Naive thymus-derived CD4-positive, alpha-beta T cell (primary cell): ENCODE measurements around the gene DDN. TPM values are rescaled to one million over a fixed set of nuclear protein-coding genes. Genes with fewer than 3 reads are reported as not detected.

Experiments
- ATAC-seq: fragments of 150-1000 bp; cut with Tn5 transposase; 2 replicates; pipeline ENCODE4 v1.10.0; 2021; ENCODE audit warnings: mild to moderate bottlenecking, moderate library complexity
- CTCF ChIA-PET: fragments of 350-600 bp; sonication (Branson Sonifier 250); formaldehyde crosslinking; loops from one replicate; lab custom pipeline; 2021; ENCODE audit warnings: antibody characterized with exemption; lab: Charles Lee
- POLR2A ChIA-PET: fragments of 350-600 bp; sonication (Branson Sonifier 250); formaldehyde crosslinking; loops from one replicate; lab custom pipeline; 2021; ENCODE audit warnings: antibody characterized with exemption, inconsistent platforms; lab: Charles Lee
- DNase-seq, 9 donors: peaks; one replicate each; pipeline versions ENCODE4 v3.0.0 to v3.0.0-alpha.2; 2020 to 2022; ENCODE audit warnings: mixed read lengths in 1 of 9
- H3K27ac ChIP-seq: one replicate; pipeline ENCODE4 v1.7.0; 2013; ENCODE audit warnings: mild to moderate bottlenecking, low read depth, low read length, moderate library complexity
- H3K27me3 ChIP-seq, 2 donors: one replicate each; pipeline ENCODE4 v1.7.0; 2013; ENCODE audit warnings: low read length in 2 of 2, mild to moderate bottlenecking in 2 of 2, moderate library complexity in 2 of 2; ENCODE audit not compliant: control insufficient read depth in 2 of 2, insufficient read depth in 2 of 2
- H3K36me3 ChIP-seq, 3 experiments: 1 replicate in 2 of 3; 2 replicates in 1 of 3; pipeline ENCODE4 v1.7.0; 2013; ENCODE audit warnings: low read length in 3 of 3, mild to moderate bottlenecking in 3 of 3, moderate library complexity in 1 of 3; ENCODE audit not compliant: insufficient read depth in 3 of 3, control insufficient read depth in 2 of 3
- H3K4me1 ChIP-seq, 2 donors: one replicate each; pipeline ENCODE4 v1.7.0; 2013; ENCODE audit warnings: low read length in 2 of 2, mild to moderate bottlenecking in 2 of 2, moderate library complexity in 1 of 2; ENCODE audit not compliant: control insufficient read depth in 2 of 2, insufficient read depth in 2 of 2
- H3K4me3 ChIP-seq: 2 replicates; pipeline ENCODE4 v1.7.0; 2013; ENCODE audit warnings: mild to moderate bottlenecking, low read length
- H3K9me3 ChIP-seq, 3 experiments: 1 replicate in 2 of 3; 2 replicates in 1 of 3; pipeline ENCODE4 v1.7.0; 2013; ENCODE audit warnings: low read length in 3 of 3; ENCODE audit not compliant: control insufficient read depth in 2 of 3
- H3K27ac Mint-ChIP-seq, 9 donors: one replicate each; pipeline ENCODE4 v1.8.0; 2020 to 2022; ENCODE audit warnings: mixed read lengths in 9 of 9, mild to moderate bottlenecking in 8 of 9, moderate library complexity in 5 of 9, inconsistent platforms in 2 of 9
- H3K27me3 Mint-ChIP-seq, 5 donors: one replicate each; pipeline ENCODE4 v1.8.0; 2021 to 2022; ENCODE audit warnings: mixed read lengths in 5 of 5, mild to moderate bottlenecking in 1 of 5
- H3K36me3 Mint-ChIP-seq, 5 donors: one replicate each; pipeline ENCODE4 v1.8.0; 2020 to 2022; ENCODE audit warnings: mixed read lengths in 5 of 5, mild to moderate bottlenecking in 3 of 5, inconsistent platforms in 1 of 5
- H3K4me1 Mint-ChIP-seq, 7 donors: one replicate each; pipeline ENCODE4 v1.8.0; 2020 to 2022; ENCODE audit warnings: mixed read lengths in 7 of 7, mild to moderate bottlenecking in 3 of 7, inconsistent platforms in 1 of 7
- H3K4me3 Mint-ChIP-seq, 10 donors: one replicate each; pipeline ENCODE4 v1.8.0; 2020 to 2022; ENCODE audit warnings: mild to moderate bottlenecking in 10 of 10, mixed read lengths in 10 of 10, moderate library complexity in 6 of 10, inconsistent platforms in 2 of 10
- H3K9me3 Mint-ChIP-seq, 11 donors: one replicate each; pipeline ENCODE4 v1.8.0; 2020 to 2022; ENCODE audit warnings: mixed read lengths in 11 of 11, mild to moderate bottlenecking in 4 of 11, inconsistent platforms in 1 of 11, moderate library complexity in 1 of 11
- intact Hi-C, 2 donors: fragments of 100-400 bp; cut with micrococcal nuclease; formaldehyde crosslinking; loops; one replicate each; pipeline ENCODE4 v1.15.1; 2023
- polyA plus RNA-seq, 2 donors: library from polyadenylated mRNA; unstranded; fragments of 300-500 nt; fragmentation: Illumina TruSeq; gene quantifications; one replicate each; pipeline ENCODE4 v1.2.3, GENCODE V29; 2021
- total RNA-seq, 6 experiments: library from RNA in 5 of 6; stranded (reverse) in 5 of 6; gene quantifications; 1 replicate in 5 of 6; 2 replicates in 1 of 6; pipeline ENCODE4 v1.2.3 and lab custom pipeline; 2021 to 2026

DDN gene
- total and polyA plus RNA-seq, 7 experiments from 2014 or later, result 0.19 to 0.71 (median 0.27) TPM; not detected in 4

DNA sequence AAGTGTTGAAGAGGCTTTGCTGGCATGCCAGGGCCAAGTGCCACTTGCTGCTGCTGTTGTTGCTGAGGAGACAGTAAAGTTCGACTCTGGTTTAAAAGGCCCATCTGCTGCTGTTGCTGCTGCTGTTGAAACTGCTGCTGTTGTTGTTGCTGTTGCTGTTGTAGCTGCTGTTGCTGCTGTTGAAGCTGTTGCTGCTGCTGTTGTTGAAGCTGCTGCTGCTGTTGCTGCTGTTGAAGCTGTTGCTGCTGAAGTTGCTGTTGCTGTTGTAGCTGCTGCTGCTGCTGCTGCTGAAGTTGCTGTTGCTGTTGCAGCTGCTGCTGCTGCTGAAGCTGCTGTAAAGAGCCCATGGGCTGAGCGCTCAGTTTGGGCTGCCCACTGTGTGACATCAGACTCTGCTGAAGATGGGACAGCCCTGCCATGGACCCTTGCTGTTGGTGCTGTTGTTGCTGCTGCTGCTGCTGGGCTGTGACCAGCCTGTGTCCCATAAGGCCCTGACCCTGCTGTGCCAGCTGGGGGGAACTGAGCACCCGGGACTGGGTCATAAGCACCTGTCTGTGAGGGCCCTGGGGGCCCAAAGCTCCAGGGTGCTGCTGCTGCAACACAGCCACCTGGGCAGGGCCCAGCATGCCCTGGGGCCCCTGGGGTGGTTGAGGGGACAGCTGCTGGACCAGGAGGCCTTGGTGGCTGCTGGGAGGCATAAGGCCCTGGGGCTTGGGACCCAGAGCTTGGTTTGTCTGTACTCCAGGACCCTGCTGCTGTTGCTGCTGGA lies 33.7 kb upstream of the DDN start:
- POLR2A ChIA-PET, result interaction anchor here (0.6 kb wide), 1 partner anchor 133 kb away, joined by 3 read pairs; no protein-coding TSS in a partner anchor
- CTCF ChIA-PET, result interaction anchor here (1.1 to 1.4 kb wide), 2 partner anchors 11 to 13 kb away, joined by 4 read pairs; no protein-coding TSS in a partner anchor

DNA sequence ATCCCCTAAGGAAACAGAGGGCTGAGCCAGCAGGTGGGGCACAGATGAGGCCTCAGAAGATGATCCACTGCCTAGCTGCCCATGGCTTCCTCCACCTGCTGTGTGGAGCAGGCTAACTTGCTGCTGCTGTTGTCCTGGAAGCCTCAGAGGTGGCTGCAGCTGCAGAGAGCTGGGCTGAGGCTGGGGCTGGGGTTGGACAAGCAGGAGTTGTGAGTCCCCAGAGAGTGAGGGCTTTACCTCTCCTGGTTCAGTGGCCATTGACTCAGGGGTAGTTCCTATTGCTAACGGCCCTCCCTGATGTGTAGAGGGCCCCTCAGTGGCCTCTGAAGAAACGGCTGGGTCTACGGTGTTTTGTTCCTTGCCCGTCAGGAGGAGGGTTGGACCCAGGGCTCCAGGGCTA lies 33.1 kb upstream of the DDN start:
- no peaks in the 10 kb centered on the region for H3K27me3 Mint-ChIP-seq
- H3K4me3 Mint-ChIP-seq, result no peak overlapping the region
- no peaks in the 10 kb centered on the region for H3K4me1 ChIP-seq
- ChIA-PET CTCF (interaction anchor here (1.4 kb wide), 1 partner anchor 12 kb away, joined by 4 read pairs; no protein-coding TSS in a partner anchor), POLR2A (no interaction called here)
- no peak overlapping the region for H3K27ac ChIP-seq
- peak overlapping the region in 2 of 9 donors; percentile 48 to 68 for H3K27ac Mint-ChIP-seq
- peaks cover 0 to 20% (median 7%) of the 10 kb centered on the region in 5 donors for H3K36me3 Mint-ChIP-seq
- no peaks in the 10 kb centered on the region for H3K9me3 Mint-ChIP-seq
- H3K4me1 Mint-ChIP-seq, result peaks cover 0 to 10% (median 0%) of the 10 kb centered on the region in 7 donors
- H3K36me3 ChIP-seq, result peaks cover 8 to 78% (median 12%) of the 10 kb centered on the region in 3 experiments
- ATAC-seq, result no peak
- no peaks in the 10 kb centered on the region for H3K9me3 ChIP-seq
- H3K4me3 ChIP-seq, result no peak overlapping the region
- no peaks in the 10 kb centered on the region for H3K27me3 ChIP-seq
- intact Hi-C loops, result no loop called here
- no peak for DNase-seq

More for the DNA sequence above, 33.7 kb upstream of the DDN start:
- peaks cover 0 to 10% (median 0%) of the 10 kb centered on the region in 7 donors for H3K4me1 Mint-ChIP-seq
- peak overlapping the region in 3 of 9 donors; percentile 48 to 79 (median 68) for H3K27ac Mint-ChIP-seq
- H3K9me3 ChIP-seq, result no peaks in the 10 kb centered on the region
- no peak for DNase-seq
- H3K27ac ChIP-seq, result no peak overlapping the region
- H3K4me3 Mint-ChIP-seq, result no peak overlapping the region
- peaks cover 0 to 16% (median 4%) of the 10 kb centered on the region in 5 donors for H3K36me3 Mint-ChIP-seq
- no peak for ATAC-seq
- no peaks in the 10 kb centered on the region for H3K27me3 Mint-ChIP-seq
- H3K9me3 Mint-ChIP-seq, result no peaks in the 10 kb centered on the region
- intact Hi-C loops, result no loop called here
- no peaks in the 10 kb centered on the region for H3K27me3 ChIP-seq
- H3K4me3 ChIP-seq, result no peak overlapping the region
- H3K4me1 ChIP-seq, result no peaks in the 10 kb centered on the region
- peaks cover 8 to 78% (median 13%) of the 10 kb centered on the region in 3 experiments for H3K36me3 ChIP-seq

DNA sequence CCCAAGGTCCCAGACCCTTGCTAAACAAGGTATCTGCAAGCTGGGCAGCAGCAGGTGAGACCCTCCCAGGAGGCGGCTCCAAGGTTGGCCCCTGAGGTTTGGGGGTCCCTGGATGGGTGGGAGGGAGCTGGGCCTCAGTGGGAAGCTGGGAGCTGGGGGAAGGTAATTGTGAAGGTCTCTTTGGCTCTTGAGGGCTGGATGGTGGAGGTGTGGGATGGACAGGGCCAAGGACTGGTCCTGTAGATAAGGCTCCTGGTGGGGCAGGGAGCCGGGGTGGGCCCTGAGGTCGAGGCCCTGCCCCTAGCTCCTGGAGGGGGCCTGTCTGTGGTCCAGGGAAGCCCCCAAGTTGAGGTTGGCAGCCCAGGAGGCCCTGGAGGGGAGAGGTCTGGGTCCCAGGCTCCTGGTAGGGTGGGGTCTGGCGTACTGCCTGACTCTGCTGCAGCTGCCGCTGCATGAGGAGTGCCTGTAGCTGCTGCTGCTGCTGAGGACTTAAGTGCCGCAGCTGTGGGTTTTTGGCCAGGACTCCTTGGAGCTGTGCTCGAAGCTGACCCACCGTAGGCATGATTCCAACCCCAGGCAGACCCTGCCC lies 32.5 kb upstream of the DDN start:
- DNase-seq (no peak), ATAC-seq (no peak)
- no peak overlapping the region for H3K27ac ChIP-seq
- H3K36me3 ChIP-seq, result peaks cover 8 to 78% (median 10%) of the 10 kb centered on the region in 3 experiments
- Mint-ChIP-seq H3K27ac (no peak overlapping the region), H3K4me3 (no peak overlapping the region), H3K36me3 (peaks cover 0 to 16% (median 6%) of the 10 kb centered on the region in 5 donors), H3K9me3 (no peaks in the 10 kb centered on the region), H3K27me3 (no peaks in the 10 kb centered on the region), H3K4me1 (peaks cover 0 to 10% (median 0%) of the 10 kb centered on the region in 7 donors)
- no peaks in the 10 kb centered on the region for H3K4me1 ChIP-seq
- H3K4me3 ChIP-seq, result no peak overlapping the region
- H3K9me3 ChIP-seq, result no peaks in the 10 kb centered on the region
- intact Hi-C loops, result no loop called here
- ChIA-PET POLR2A (interaction anchor here (0.6 to 0.9 kb wide), 2 partner anchors 11 to 179 kb away, joined by 3 to 5 read pairs; partner anchors contain the start of gene DDX23), CTCF (interaction anchor here (0.6 kb wide), 1 partner anchor 54 kb away, joined by 3 read pairs; no protein-coding TSS in a partner anchor)
- no peaks in the 10 kb centered on the region for H3K27me3 ChIP-seq

DNA sequence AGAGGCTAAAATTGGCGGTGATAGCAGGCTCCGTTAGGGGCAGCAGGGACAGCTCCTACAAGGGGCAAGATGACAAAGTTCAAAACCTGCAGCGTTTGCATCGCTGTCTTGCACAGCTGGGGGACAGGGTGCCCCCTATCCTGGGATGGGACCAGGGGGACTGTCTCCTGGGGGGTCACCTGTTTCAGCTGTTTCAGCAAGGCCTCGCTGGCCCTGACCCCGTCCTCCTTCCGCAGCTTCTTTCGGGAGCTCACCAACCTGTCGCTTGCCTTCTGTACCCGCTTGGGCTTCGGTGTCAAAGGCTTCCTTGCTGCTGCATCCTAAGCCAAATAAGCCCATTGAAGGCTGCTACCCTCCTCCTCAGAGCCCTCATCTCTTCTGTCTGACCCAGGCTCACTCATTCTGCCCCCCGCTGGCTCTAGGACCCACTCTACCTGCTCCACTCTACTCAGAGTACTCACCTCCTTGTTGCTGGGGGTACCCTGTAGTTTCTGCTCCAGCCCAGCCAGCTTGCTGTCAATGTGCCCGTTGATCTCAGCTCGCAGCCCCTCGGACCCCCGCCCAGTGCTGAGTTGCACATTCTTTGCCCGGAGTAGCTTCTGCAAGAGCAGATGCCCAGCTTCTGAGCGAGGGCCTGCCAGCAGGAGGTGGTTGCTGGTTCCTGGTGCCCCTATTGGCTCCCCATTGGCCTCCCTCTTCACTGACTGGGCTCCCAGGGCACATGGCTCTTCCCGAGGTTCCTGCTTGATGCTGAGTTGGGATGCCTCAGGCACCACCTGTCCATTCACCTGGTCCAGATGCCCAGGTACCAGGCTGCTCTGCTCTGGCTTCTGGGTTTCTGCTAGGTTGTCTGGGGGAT lies 31.8 kb upstream of the DDN start:
- peak overlapping the region in 4 of 9 donors; percentile 23 to 58 (median 36) for H3K27ac Mint-ChIP-seq
- no peaks in the 10 kb centered on the region for H3K27me3 Mint-ChIP-seq
- Histone ChIP-seq H3K27ac (no peak overlapping the region), H3K4me1 (no peaks in the 10 kb centered on the region), H3K27me3 (no peaks in the 10 kb centered on the region), H3K9me3 (no peaks in the 10 kb centered on the region), H3K4me3 (no peak overlapping the region), H3K36me3 (peaks cover 10 to 82% (median 11%) of the 10 kb centered on the region in 3 experiments)
- DNase-seq (no peak), ATAC-seq (no peak)
- ChIA-PET POLR2A (interaction anchor here (0.6 to 0.9 kb wide), 3 partner anchors 10 to 179 kb away, joined by 3 to 5 read pairs (median 3); partner anchors contain the start of gene DDX23), CTCF (interaction anchor here (0.6 kb wide), 1 partner anchor 16 kb away, joined by 3 read pairs; no protein-coding TSS in a partner anchor)
- H3K4me3 Mint-ChIP-seq, result no peak overlapping the region
- no peaks in the 10 kb centered on the region for H3K9me3 Mint-ChIP-seq
- H3K36me3 Mint-ChIP-seq, result peaks cover 0 to 23% (median 6%) of the 10 kb centered on the region in 5 donors
- peaks cover 0 to 10% (median 0%) of the 10 kb centered on the region in 7 donors for H3K4me1 Mint-ChIP-seq
- intact Hi-C loops, result no loop called here

DNA sequence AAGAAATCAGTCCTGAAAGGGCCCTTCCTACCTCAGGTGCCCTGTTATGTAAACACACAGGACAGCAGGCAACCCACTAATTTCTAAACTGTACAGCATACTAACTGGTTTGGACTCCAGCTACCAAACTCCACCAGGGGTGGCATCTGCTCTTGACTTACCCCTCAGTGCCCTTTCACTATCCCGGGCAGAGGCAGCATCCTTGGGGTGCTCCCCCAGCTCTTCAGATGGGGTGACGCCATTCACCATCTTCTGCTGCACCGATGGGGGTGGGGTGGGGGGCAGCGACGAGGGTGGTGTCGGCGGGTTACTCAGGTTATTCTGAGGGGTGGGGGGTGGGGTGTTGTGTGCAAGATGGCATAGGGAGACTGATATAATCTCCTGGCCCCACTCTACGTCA lies 30.9 kb upstream of the DDN start:
- ChIA-PET POLR2A (no interaction called here), CTCF (interaction anchor here (0.6 kb wide), 1 partner anchor 17 kb away, joined by 3 read pairs; no protein-coding TSS in a partner anchor)
- H3K27ac ChIP-seq, result no peak overlapping the region
- H3K4me3 Mint-ChIP-seq, result no peak overlapping the region
- peaks cover 16 to 84% (median 19%) of the 10 kb centered on the region in 3 experiments for H3K36me3 ChIP-seq
- peaks cover under 1 to 28% (median 11%) of the 10 kb centered on the region in 5 donors for H3K36me3 Mint-ChIP-seq
- ATAC-seq (no peak), DNase-seq (no peak)
- no peak overlapping the region for H3K4me3 ChIP-seq
- H3K4me1 ChIP-seq, result no peaks in the 10 kb centered on the region
- H3K9me3 ChIP-seq, result no peaks in the 10 kb centered on the region
- H3K27ac Mint-ChIP-seq, result peak overlapping the region in 2 of 9 donors; percentile 71 to 84
- H3K27me3 Mint-ChIP-seq, result no peaks in the 10 kb centered on the region
- H3K4me1 Mint-ChIP-seq, result peaks cover 0 to 10% (median 0%) of the 10 kb centered on the region in 7 donors
- no peaks in the 10 kb centered on the region for H3K27me3 ChIP-seq
- no peaks in the 10 kb centered on the region for H3K9me3 Mint-ChIP-seq
- intact Hi-C loops, result no loop called here
